GM12892 (cell line): ENCODE measurements around the gene ANKRD6.

Experiments used
- POLR2A ChIP-seq: IDR thresholded peaks from 2 replicates; pipeline ENCODE4 v1.6.1; 2011; ENCODE audit warnings: low read depth, low read length, control low read depth
- POLR2AphosphoS5 ChIP-seq: IDR thresholded peaks from 2 replicates; pipeline ENCODE4 v1.6.1; 2011; ENCODE audit warnings: low read depth, low read length, control low read depth

- no peak for TF ChIP-seq POLR2AphosphoS5
- TF ChIP-seq POLR2A, result no peak
Observed at GRCh38 chr6:89547281-89547680, 114.3 kb downstream of the ANKRD6 start.
